Uterine smooth muscle cell (primary cell): ENCODE data around the gene PPIP5K2. TPM values are rescaled to one million over a fixed set of nuclear protein-coding genes. Genes with fewer than 3 reads are reported as not detected.

Experiments used
- total RNA-seq: library from RNA; depleted of rRNA; stranded (reverse); fragments of >200 nt; gene quantifications from 2 replicates; pipeline ENCODE4 v1.2.3, GENCODE V29; 2014

Gene PPIP5K2
- 52.9 and 60.6 TPM in 2 replicates for total RNA-seq

GRCh38 chr5:103119765-103120606, at the start of gene PPIP5K2, which contains the start of gene GIN1:
Gene PPIP5K2, plus strand, starts transcription at chr5:103120301. Its CDS starts 9,289 bp downstream, at chr5:103129590.
Gene GIN1, minus strand, starts transcription at chr5:103120138. Its CDS starts 11,431 bp downstream, at chr5:103108707.

GRCh38 chr5:103258368-103258956, 138.4 kb downstream of the PPIP5K2 start, which contains the start of gene MACIR:
Gene MACIR, plus strand, starts transcription at chr5:103258763. Its CDS starts 17,157 bp downstream, at chr5:103275920.

Other genes starting within 250 kb of the PPIP5K2 start
- gene GIN1, start 163 bp upstream of the PPIP5K2 start, total RNA-seq: 7.9 and 10.5 TPM in 2 replicates
- 28.1 and 82.0 TPM in 2 replicates for gene MACIR, start 138.5 kb downstream of the PPIP5K2 start, total RNA-seq